GM12892 (cell line): ENCODE results near the gene SMOC2.

Source experiments
- POLR2A ChIP-seq: IDR thresholded peaks from 2 replicates; pipeline ENCODE4 v1.6.1; 2011; ENCODE audit warnings: low read depth, low read length, control low read depth
- POLR2AphosphoS5 ChIP-seq: IDR thresholded peaks from 2 replicates; pipeline ENCODE4 v1.6.1; 2011; ENCODE audit warnings: low read depth, low read length, control low read depth
- TAF1 ChIP-seq: IDR thresholded peaks from 2 replicates; pipeline ENCODE4 v1.6.1; 2011; ENCODE audit warnings: low read depth, mild to moderate bottlenecking, control low read depth, low read length, borderline replicate concordance

- TF ChIP-seq POLR2A (no peak), TAF1 (no peak), POLR2AphosphoS5 (no peak)
Measured at GRCh38 chr6:168411130-168411529, 29.9 kb upstream of the SMOC2 start.
